HEK293T (cell line): ENCODE data around the gene ZNF609.

ENCODE experiments used
- BHLHE40 ChIP-seq: fragments of 450-650 bp; IDR thresholded peaks from 2 replicates; pipeline ENCODE4 v1.6.1; 2016; ENCODE audit warnings: mild to moderate bottlenecking, moderate library complexity, borderline replicate concordance
- ELF4 ChIP-seq: fragments of 450-650 bp; IDR thresholded peaks from 2 replicates; pipeline ENCODE4 v1.6.1; 2017; ENCODE audit warnings: antibody characterized with exemption
- FOXA1 ChIP-seq: fragments of 450-650 bp; IDR thresholded peaks from 2 replicates; pipeline ENCODE4 v1.6.1; 2016; ENCODE audit warnings: mild to moderate bottlenecking
- FOXK2 ChIP-seq: fragments of 450-650 bp; IDR thresholded peaks from 2 replicates; pipeline ENCODE4 v1.6.1; 2016; ENCODE audit warnings: mild to moderate bottlenecking
- HDGF ChIP-seq: fragments of 450-650 bp; IDR thresholded peaks from 2 replicates; pipeline ENCODE4 v1.6.1; 2017; ENCODE audit warnings: antibody characterized with exemption, borderline replicate concordance
- SUZ12 ChIP-seq: fragments of 450-650 bp; IDR thresholded peaks from 2 replicates; pipeline ENCODE4 v1.6.1; 2016; ENCODE audit warnings: mild to moderate bottlenecking
- TARDBP ChIP-seq: fragments of 450-650 bp; IDR thresholded peaks from 2 replicates; pipeline ENCODE4 v1.6.1; 2016
- ZNF384 ChIP-seq: fragments of 450-650 bp; IDR thresholded peaks from 2 replicates; pipeline ENCODE4 v1.6.1; 2016

DNA sequence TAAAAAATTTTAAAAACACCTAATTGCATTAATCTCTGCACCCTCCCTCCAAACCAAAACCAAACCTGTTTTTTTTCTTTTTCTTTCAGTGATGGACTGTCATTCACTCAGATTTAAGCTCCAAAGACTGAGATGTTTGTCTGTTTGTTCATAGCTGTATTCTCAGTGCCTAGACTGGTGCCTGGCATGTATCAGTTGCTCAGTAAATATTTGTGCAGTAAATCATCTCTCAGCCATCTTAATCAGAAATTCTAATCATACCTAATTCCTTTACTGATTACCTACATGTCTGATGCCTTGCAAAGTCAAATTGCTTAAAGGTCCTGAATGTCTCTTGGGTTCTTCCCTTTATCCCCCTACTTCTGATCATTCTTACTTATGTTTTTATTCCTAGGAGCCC lies 138.8 kb downstream of the ZNF609 start:
- TF ChIP-seq SUZ12 (no peak), FOXA1 (no peak), ELF4 (no peak), BHLHE40 (no peak), ZNF384 (no peak), FOXK2 (no peak), HDGF (no peak), TARDBP (no peak)
